IPS-15b (cell line): Measurements from ENCODE around the gene CHD2.
"Not testable (repeated sequence)": the region's sequence is repeated elsewhere in the genome, so short reads cannot be mapped to it uniquely, and the experiment has no call there.

Experiments
- H3K27me3 ChIP-seq: one replicate; pipeline ENCODE4 v1.6.1; 2013; ENCODE audit warnings: low read length; ENCODE audit not compliant: control insufficient read depth, insufficient read depth
- H3K36me3 ChIP-seq: one replicate; pipeline ENCODE4 v1.6.1; 2013; ENCODE audit warnings: low read length; ENCODE audit not compliant: control insufficient read depth, insufficient read depth
- H3K4me1 ChIP-seq: one replicate; pipeline ENCODE4 v1.6.1; 2013; ENCODE audit warnings: mild to moderate bottlenecking, low read length; ENCODE audit not compliant: control insufficient read depth, insufficient read depth
- H3K4me3 ChIP-seq: one replicate; pipeline ENCODE4 v1.5.1; 2013; ENCODE audit warnings: low read depth, low read length
- H3K9ac ChIP-seq: one replicate; pipeline ENCODE4 v1.6.1; 2013; ENCODE audit warnings: low read depth, mild to moderate bottlenecking, low read length
- H3K9me3 ChIP-seq: one replicate; pipeline ENCODE4 v1.6.1; 2013; ENCODE audit warnings: mild to moderate bottlenecking, low read length; ENCODE audit not compliant: control insufficient read depth, insufficient read depth

The CHD2 gene

GRCh38 chr15:93037820-93038705 is 137.9 kb downstream of the CHD2 start:
- Histone ChIP-seq H3K4me1 (peaks cover 2% of the 10 kb centered on the region), H3K9me3 (no peaks in the 10 kb centered on the region), H3K4me3 (no peak overlapping the region)

DNA sequence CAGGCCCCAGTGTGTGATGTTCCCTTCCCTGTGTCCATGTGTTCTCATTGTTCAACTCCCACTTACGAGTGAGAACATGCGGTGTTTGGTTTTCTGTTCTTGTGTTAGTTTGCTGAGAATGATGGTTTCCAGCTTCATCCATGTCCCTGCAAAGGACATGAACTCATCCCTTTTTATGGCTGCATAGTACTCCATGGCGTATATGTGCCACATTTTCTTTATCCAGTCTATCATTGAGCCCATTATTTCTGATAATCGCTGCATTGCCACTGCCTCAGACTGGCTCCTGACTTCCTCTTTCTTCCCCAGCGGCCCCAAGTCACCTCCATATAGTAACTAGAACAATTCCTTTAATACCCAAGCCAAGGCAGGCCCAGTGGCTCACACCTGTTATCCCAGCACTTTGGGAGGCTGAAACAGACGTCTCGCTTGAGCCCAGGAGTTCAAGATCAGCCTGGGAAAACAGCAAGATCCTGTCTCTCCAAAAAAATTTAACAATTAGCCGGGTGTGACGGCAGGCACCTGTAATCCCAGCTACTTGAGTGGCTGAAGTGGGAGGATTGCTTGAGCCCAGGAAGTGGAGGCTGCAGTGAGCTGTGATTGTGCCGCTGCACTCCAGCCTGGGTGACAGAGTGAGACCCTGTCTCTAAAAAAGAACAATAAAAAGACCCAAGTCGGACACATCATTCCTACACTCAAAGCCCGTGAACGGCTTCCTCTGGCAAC is 139.6 kb downstream of the CHD2 start:
- H3K9ac ChIP-seq, H3K9me3 ChIP-seq, H3K4me3 ChIP-seq: not testable (repeated sequence)

More at GRCh38 chr15:93037820-93038705, 137.9 kb downstream of the CHD2 start:
- Histone ChIP-seq H3K36me3 (no peaks in the 10 kb centered on the region), H3K27me3 (no peaks in the 10 kb centered on the region), H3K9ac (no peak overlapping the region)

DNA sequence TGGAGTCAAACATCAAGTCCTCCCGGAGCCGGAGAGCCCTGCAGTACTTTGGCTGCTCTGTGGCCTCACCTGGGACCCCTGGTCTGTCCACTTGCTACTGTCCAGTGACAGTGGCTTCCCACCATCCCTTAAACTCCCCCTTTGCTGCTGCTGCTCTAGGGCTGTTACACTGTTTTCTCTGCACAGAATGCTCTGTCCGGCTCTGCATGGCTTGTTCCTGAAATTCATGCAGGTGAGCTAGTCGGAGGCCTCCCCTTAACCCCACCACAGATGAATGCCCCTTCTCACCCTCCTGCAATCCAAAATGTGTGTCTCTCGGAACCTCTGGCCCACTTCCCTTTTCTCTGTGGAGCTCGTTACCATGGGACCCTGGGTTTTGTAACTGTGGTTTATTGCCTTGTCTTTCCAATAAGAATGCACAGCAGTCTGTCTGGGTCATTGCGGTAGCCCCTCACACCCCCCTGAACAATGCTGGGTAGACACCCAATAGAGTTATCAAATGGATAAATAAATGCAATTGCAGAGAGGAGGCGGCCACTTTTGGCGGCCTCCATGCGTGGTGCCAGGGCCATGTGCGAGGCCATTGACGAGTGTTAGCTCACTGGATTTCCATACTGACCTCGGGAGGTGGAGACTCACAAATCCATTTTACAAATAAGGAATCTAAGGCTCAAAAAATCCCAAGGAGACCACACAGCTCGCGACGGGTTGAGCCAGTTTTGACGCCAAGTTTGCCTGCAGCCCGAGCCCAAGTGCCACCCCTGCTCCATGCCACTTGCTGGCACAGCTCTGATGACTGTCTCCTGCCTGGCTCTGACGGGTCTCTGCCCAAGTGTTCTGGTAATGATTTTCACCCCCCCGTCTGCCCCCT is 140.4 kb downstream of the CHD2 start:
- Histone ChIP-seq H3K4me1 (peaks cover 2% of the 10 kb centered on the region), H3K9me3 (no peaks in the 10 kb centered on the region), H3K27me3 (no peaks in the 10 kb centered on the region), H3K9ac (no peak overlapping the region), H3K36me3 (peaks cover 20% of the 10 kb centered on the region), H3K4me3 (no peak overlapping the region)

More for the DNA sequence above, 139.6 kb downstream of the CHD2 start:
- not testable (repeated sequence) for H3K27me3 ChIP-seq, H3K4me1 ChIP-seq
- peaks cover 12% of the 10 kb centered on the region for H3K36me3 ChIP-seq

GRCh38 chr15:93041159-93041547 is 141.0 kb downstream of the CHD2 start:
- H3K9me3 ChIP-seq: no peaks in the 10 kb centered on the region
- H3K27me3 ChIP-seq: no peaks in the 10 kb centered on the region

GRCh38 chr15:93042211-93042610 is 142.1 kb downstream of the CHD2 start:
- Histone ChIP-seq H3K9ac (no peak overlapping the region), H3K36me3 (peaks cover 37% of the 10 kb centered on the region), H3K4me3 (no peak overlapping the region), H3K9me3 (no peaks in the 10 kb centered on the region), H3K27me3 (no peaks in the 10 kb centered on the region), H3K4me1 (peaks cover 2% of the 10 kb centered on the region)

More at GRCh38 chr15:93041159-93041547, 141.0 kb downstream of the CHD2 start:
- H3K4me1 ChIP-seq: peaks cover 2% of the 10 kb centered on the region
- H3K36me3 ChIP-seq: peaks cover 27% of the 10 kb centered on the region
- H3K4me3 ChIP-seq: no peak overlapping the region
- no peak overlapping the region for H3K9ac ChIP-seq

DNA sequence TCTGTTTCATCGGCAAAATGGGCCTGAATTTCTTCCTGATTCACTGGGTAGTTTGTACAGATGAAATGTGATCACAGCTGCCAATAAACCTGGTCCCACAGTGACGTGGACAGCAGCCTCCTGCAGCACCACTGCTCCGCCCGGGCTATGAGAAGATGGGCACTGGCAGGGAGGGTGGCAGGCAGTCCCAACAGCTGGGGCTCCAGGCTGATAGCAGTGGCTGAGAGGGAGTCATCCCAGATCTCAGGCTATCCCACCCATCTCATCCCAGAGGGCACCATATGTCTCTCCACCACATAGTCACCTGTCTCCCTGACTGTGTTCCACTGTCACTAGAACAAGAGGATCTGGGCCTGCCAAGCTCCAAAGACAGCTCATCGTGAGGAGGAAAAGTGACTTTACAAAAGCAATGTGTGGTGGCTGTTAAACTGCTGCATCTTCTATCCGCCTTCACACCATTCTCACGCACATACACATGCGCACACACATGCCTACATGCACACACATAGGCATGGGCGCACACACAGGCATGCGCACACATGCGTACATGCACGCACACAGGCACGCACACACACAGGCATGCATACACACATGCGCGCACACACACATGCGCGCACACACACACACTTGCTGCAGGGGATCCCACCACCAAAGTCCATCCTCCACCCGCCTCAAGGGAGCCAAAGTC is 142.7 kb downstream of the CHD2 start:
- Histone ChIP-seq H3K4me1 (peaks cover 2% of the 10 kb centered on the region), H3K9me3 (no peaks in the 10 kb centered on the region), H3K36me3 (peaks cover 42% of the 10 kb centered on the region), H3K27me3 (no peaks in the 10 kb centered on the region), H3K9ac (no peak overlapping the region), H3K4me3 (no peak overlapping the region)

- Histone ChIP-seq H3K27me3 (no peaks in the 10 kb centered on the region), H3K9ac (no peak overlapping the region), H3K36me3 (peaks cover 50% of the 10 kb centered on the region), H3K4me3 (no peak overlapping the region), H3K4me1 (peaks cover 2% of the 10 kb centered on the region), H3K9me3 (no peaks in the 10 kb centered on the region)
Observed at GRCh38 chr15:93043621-93044300, 143.6 kb downstream of the CHD2 start.

- peaks cover 2% of the 10 kb centered on the region for H3K4me1 ChIP-seq
- H3K36me3 ChIP-seq: peaks cover 58% of the 10 kb centered on the region
Observed at GRCh38 chr15:93044301-93045190, 144.4 kb downstream of the CHD2 start.

DNA sequence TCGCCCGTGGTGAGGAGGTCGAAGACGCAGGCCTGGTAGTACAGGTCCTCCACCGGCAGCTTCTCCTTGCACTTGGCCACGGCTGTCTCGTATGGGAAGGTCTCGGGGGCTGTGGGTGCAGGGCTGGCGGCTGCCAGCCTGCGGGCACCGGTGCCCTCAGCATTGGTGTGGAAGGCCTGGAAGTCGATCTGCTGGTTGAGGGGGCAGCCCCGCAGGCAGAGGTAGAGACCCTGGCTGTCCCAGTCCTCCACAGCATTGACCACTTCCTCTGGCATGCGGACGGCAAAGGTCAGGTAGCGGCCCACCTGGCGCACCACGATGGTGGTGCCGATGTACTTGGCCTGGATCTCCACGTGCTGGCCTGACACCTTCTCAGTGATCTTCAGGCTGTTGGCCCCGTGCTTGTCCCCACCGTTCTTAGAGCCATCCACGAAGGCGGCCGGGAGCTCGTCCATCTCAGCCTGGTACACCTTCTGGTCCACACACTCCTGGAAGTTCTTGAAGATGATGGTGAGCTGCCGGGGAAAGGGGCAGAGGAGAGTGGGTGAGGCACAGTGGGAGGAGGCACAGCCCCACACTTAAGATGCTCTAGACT is 145.2 kb downstream of the CHD2 start:
- peaks cover 2% of the 10 kb centered on the region for H3K4me1 ChIP-seq
- H3K27me3 ChIP-seq: no peaks in the 10 kb centered on the region
- H3K36me3 ChIP-seq: peaks cover 65% of the 10 kb centered on the region
- no peak overlapping the region for H3K4me3 ChIP-seq
- no peaks in the 10 kb centered on the region for H3K9me3 ChIP-seq
- no peak overlapping the region for H3K9ac ChIP-seq

More at GRCh38 chr15:93044301-93045190, 144.4 kb downstream of the CHD2 start:
- H3K4me3 ChIP-seq: no peak overlapping the region
- H3K9me3 ChIP-seq: no peaks in the 10 kb centered on the region
- H3K27me3 ChIP-seq: no peaks in the 10 kb centered on the region
- H3K9ac ChIP-seq: no peak overlapping the region

- no peak overlapping the region for H3K9ac ChIP-seq
- no peaks in the 10 kb centered on the region for H3K27me3 ChIP-seq
- H3K9me3 ChIP-seq: no peaks in the 10 kb centered on the region
- H3K4me3 ChIP-seq: no peak overlapping the region
- H3K4me1 ChIP-seq: peaks cover 2% of the 10 kb centered on the region
- H3K36me3 ChIP-seq: peaks cover 73% of the 10 kb centered on the region
Observed at GRCh38 chr15:93046120-93046519, 146.0 kb downstream of the CHD2 start.
